Measurements from ENCODE around the gene MTMR10.

DNA sequence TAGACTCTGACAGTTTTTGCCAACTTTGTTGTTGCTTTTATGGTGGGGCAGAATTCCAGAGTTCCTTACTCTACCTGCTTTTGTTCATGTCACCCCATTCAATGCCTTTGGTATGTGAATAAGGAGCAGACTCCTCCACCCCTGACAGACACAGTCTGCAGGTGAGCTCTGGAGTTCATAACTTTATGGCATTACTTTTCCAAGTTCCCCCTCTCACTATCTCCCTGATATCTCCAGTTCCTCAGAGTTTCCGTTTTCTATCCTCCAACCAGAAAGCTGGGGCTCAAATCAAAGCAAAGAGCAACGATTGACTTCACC lies 23.1 kb upstream of the MTMR10 start:
- TF ChIP-seq, protein P1, sequence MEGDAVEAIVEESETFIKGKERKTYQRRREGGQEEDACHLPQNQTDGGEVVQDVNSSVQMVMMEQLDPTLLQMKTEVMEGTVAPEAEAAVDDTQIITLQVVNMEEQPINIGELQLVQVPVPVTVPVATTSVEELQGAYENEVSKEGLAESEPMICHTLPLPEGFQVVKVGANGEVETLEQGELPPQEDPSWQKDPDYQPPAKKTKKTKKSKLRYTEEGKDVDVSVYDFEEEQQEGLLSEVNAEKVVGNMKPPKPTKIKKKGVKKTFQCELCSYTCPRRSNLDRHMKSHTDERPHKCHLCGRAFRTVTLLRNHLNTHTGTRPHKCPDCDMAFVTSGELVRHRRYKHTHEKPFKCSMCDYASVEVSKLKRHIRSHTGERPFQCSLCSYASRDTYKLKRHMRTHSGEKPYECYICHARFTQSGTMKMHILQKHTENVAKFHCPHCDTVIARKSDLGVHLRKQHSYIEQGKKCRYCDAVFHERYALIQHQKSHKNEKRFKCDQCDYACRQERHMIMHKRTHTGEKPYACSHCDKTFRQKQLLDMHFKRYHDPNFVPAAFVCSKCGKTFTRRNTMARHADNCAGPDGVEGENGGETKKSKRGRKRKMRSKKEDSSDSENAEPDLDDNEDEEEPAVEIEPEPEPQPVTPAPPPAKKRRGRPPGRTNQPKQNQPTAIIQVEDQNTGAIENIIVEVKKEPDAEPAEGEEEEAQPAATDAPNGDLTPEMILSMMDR (IDR thresholded peaks at IDR 0.05), result no peak
- TF ChIP-seq POLR2AphosphoS5 (IDR thresholded peaks at IDR 0.05), result no peak

Measured in sigmoid colon (tissue), 4 donors.